Measurements from ENCODE around the gene FANCC. TPM values are rescaled to one million over a fixed set of nuclear protein-coding genes. Genes with fewer than 3 reads are reported as not detected.

The FANCC gene
- polyA plus RNA-seq, 1 of the 3 experiments (the other 2 are of a cell fraction) = 3.5 TPM

DNA sequence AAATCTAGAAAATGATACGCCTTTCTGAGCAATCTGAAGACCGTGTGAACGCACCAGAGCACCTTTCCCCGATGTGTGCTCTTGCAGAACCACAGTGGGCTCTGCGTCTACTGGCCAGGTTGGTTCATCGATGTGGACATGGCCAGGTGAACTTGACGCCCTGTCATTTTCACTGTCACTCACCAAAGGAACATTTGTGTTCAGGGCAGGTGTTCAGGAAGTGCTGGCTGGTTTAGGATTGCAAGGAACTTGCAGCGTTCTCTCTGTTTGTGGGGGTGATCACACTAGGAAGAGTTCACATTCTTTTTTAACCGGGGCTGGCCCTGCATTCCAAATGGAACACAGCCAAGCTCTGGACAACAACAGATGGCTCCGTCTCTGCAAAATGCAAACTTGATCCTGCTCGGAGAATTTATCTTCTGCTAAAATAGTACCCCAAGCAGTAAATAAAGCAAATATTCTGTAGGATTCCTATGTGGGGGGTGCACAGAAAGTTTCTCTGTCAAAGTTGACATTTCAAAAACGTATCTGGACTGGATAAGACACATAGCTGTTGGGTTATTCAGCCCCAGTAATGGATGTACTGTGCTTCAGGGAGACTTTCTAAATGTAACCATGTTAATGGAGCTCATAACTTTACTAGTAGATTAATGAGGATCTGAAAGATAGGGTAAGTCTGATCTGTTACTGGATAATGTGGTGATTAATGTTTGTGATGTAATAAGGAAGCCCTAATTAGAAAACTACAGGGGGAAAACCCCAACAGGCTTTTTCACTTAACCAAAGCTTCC lies 45.7 kb upstream of the FANCC start (continued):
- TF ChIP-seq, protein P1, sequence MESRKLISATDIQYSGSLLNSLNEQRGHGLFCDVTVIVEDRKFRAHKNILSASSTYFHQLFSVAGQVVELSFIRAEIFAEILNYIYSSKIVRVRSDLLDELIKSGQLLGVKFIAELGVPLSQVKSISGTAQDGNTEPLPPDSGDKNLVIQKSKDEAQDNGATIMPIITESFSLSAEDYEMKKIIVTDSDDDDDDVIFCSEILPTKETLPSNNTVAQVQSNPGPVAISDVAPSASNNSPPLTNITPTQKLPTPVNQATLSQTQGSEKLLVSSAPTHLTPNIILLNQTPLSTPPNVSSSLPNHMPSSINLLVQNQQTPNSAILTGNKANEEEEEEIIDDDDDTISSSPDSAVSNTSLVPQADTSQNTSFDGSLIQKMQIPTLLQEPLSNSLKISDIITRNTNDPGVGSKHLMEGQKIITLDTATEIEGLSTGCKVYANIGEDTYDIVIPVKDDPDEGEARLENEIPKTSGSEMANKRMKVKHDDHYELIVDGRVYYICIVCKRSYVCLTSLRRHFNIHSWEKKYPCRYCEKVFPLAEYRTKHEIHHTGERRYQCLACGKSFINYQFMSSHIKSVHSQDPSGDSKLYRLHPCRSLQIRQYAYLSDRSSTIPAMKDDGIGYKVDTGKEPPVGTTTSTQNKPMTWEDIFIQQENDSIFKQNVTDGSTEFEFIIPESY (IDR thresholded peaks at IDR 0.05; ENCODE audit: borderline replicate concordance, low read depth) = no peak
- TF ChIP-seq SIN3A (IDR thresholded peaks at IDR 0.05; ENCODE audit: borderline replicate concordance, low read depth, low read length) (no peak), FOXM1 (IDR thresholded peaks at IDR 0.05; ENCODE audit: low read depth) (no peak; the same call in 1 of the 2 replicates), REST (IDR thresholded peaks at IDR 0.05; ENCODE audit: low read depth, low read length) (no peak)

- Histone ChIP-seq H3K4me2 (no peak overlapping the region), H3K9ac (no peak overlapping the region), H2AFZ (ENCODE audit: low read depth) (no peak overlapping the region), H3K79me2 (ENCODE audit: insufficient read depth) (no peaks in the 10 kb centered on the region), H3F3A (replicated peaks; ENCODE audit: insufficient read depth) (no peaks in the 10 kb centered on the region), H3K4me3 (ENCODE audit: low read depth in 2 of 2, low read length in 1 of 2) (no peak overlapping the region), H4K20me1 (ENCODE audit: insufficient read depth) (no peaks in the 10 kb centered on the region), H3K36me3 (replicated peaks in 1 of 2; ENCODE audit: control insufficient read depth in 1 of 2, insufficient read depth in 2 of 2, low read length in 1 of 2) (no peaks in the 10 kb centered on the region), H3K9me2 (no peaks in the 10 kb centered on the region), H3K4me1 (ENCODE audit: control insufficient read depth in 1 of 2, insufficient read depth in 2 of 2, low read depth in 1 of 2, low read length in 1 of 2) (peaks cover 0 to 14% of the 10 kb centered on the region in 2 experiments; a peak in 2 of 4 replicates), H3K27ac (ENCODE audit: low read depth in 2 of 2, low read length in 1 of 2) (no peak overlapping the region), H3K27me3 (ENCODE audit: insufficient read depth) (no peaks in the 10 kb centered on the region; the same call in 1 of the 2 replicates), H3K9me3 (no peaks in the 10 kb centered on the region)
- ChIA-PET CTCF (interaction anchor here (0.6 to 1.7 kb wide), 5 partner anchors 11 to 25 kb away, joined by 3 to 7 read pairs (median 3); no protein-coding TSS in a partner anchor), POLR2A (no interaction called here)
- 63% methylated on average over 8 of the region's 8 CpGs for WGBS (ENCODE audit: low lambda C conversion rate)
- TF ChIP-seq POLR2AphosphoS5 (IDR thresholded peaks at IDR 0.05; ENCODE audit: low read depth, low read length) (no peak), TCF12 (IDR thresholded peaks at IDR 0.05) (no peak), ELF1 (IDR thresholded peaks at IDR 0.05) (no peak), RAD21 (IDR thresholded peaks at IDR 0.05; ENCODE audit: low read length) (peak; percentile 13; the same call in 1 of the 2 replicates), RCOR1 (IDR thresholded peaks at IDR 0.05; ENCODE audit: low read length) (no peak; the same call in 1 of the 2 replicates), EP300 (IDR thresholded peaks at IDR 0.05; ENCODE audit: borderline replicate concordance in 1 of 2, low read depth in 1 of 2, low read length in 1 of 2) (peak in 1 of 2 experiments; percentile 11; a peak in 1 of 4 replicates), RFX5 (IDR thresholded peaks at IDR 0.05; ENCODE audit: low read length) (no peak)
- TF ChIP-seq, protein P2, sequence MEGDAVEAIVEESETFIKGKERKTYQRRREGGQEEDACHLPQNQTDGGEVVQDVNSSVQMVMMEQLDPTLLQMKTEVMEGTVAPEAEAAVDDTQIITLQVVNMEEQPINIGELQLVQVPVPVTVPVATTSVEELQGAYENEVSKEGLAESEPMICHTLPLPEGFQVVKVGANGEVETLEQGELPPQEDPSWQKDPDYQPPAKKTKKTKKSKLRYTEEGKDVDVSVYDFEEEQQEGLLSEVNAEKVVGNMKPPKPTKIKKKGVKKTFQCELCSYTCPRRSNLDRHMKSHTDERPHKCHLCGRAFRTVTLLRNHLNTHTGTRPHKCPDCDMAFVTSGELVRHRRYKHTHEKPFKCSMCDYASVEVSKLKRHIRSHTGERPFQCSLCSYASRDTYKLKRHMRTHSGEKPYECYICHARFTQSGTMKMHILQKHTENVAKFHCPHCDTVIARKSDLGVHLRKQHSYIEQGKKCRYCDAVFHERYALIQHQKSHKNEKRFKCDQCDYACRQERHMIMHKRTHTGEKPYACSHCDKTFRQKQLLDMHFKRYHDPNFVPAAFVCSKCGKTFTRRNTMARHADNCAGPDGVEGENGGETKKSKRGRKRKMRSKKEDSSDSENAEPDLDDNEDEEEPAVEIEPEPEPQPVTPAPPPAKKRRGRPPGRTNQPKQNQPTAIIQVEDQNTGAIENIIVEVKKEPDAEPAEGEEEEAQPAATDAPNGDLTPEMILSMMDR (IDR thresholded peaks at IDR 0.05) = no peak
- DNase-seq = peak; percentile 79
Measured at GRCh38 chr9:95360866-95361265, 43.4 kb upstream of the FANCC start.
